HG02759 (cell line): Measurements from ENCODE around the gene POU2AF1.

Experiments used
- ATAC-seq: cut with Tn5 transposase; IDR thresholded peaks from one replicate; pipeline ENCODE4 v1.9.1; 2021; ENCODE audit warnings: mild to moderate bottlenecking, moderate library complexity; ENCODE audit not compliant: unreplicated experiment

Gene POU2AF1

GRCh38 chr11:111378861-111379601, at the start of gene POU2AF1:
Gene POU2AF1 (minus strand): TSS chr11:111379275. CDS start chr11:111379177, 98 bp downstream.
- peak; percentile 77 for ATAC-seq

- ATAC-seq = no peak
These were observed 49.2 kb upstream of the POU2AF1 start for GRCh38 chr11:111428113-111428876.

- no peak for ATAC-seq
These were observed 48.4 kb upstream of the POU2AF1 start for GRCh38 chr11:111427471-111427912.

GRCh38 chr11:111426617-111427016, 47.5 kb upstream of the POU2AF1 start:
- no peak for ATAC-seq

- peak; percentile 9 for ATAC-seq
These were observed 44.2 kb upstream of the POU2AF1 start for GRCh38 chr11:111423250-111423615.

- peak; percentile 84 for ATAC-seq
These were observed 43.6 kb upstream of the POU2AF1 start for GRCh38 chr11:111422494-111423249.

GRCh38 chr11:111421251-111421650, 42.2 kb upstream of the POU2AF1 start:
- ATAC-seq = no peak

- no peak for ATAC-seq
These were observed 40.7 kb upstream of the POU2AF1 start for GRCh38 chr11:111419641-111420327.

- ATAC-seq = no peak
These were observed 40.1 kb upstream of the POU2AF1 start for GRCh38 chr11:111419181-111419580.

- no peak for ATAC-seq
These were observed 39.3 kb upstream of the POU2AF1 start for GRCh38 chr11:111418436-111418787.

- peak; percentile 37 for ATAC-seq
These were observed 38.8 kb upstream of the POU2AF1 start for GRCh38 chr11:111417766-111418435.

GRCh38 chr11:111417011-111417765, 38.1 kb upstream of the POU2AF1 start:
- ATAC-seq = peak; percentile 71

GRCh38 chr11:111416231-111416960, 37.3 kb upstream of the POU2AF1 start:
- peak; percentile 8 for ATAC-seq

- no peak for ATAC-seq
These were observed 35.9 kb upstream of the POU2AF1 start for GRCh38 chr11:111414936-111415335.

GRCh38 chr11:111414267-111414931, 35.3 kb upstream of the POU2AF1 start:
- ATAC-seq = peak; percentile 25

- ATAC-seq = no peak
These were observed 34.8 kb upstream of the POU2AF1 start for GRCh38 chr11:111413849-111414248.

GRCh38 chr11:111412293-111412692, 33.2 kb upstream of the POU2AF1 start:
- ATAC-seq = no peak

GRCh38 chr11:111411456-111411855, 32.4 kb upstream of the POU2AF1 start:
- ATAC-seq = no peak
